ENCODE data around the gene GLYATL2. TPM values are rescaled to one million over a fixed set of nuclear protein-coding genes. Genes with fewer than 3 reads are reported as not detected.

GLYATL2 gene
- total RNA-seq, 1 experiment from 2014 or later, result not detected

DNA sequence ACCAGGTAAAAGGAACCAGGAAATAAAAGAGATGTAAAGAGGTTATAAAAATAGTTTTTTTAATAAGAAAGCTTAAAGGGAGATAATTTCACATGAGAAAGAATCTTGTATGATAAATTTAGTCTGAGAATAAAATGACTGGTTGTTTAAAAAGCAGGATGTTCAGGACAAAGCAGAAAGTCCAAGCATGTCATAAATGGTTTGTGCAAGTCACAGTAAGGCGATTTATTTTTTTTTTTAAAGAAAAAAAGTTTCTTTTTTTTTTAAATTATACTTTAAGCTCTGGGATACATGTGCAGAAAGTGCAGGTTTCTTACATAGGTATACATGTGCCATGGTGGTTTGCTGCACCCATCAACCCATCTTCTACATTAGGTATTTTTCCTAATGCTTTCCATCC, 30.8 kb downstream of the GLYATL2 start:
- no peaks in the 10 kb centered on the region for H4K20me1 ChIP-seq (ENCODE audit: insufficient read depth)
- peaks cover 4 to 5% of the 10 kb centered on the region in 2 experiments; a peak in 1 of 4 replicates for H3K9me3 ChIP-seq (ENCODE audit: control insufficient read depth in 1 of 2, insufficient read depth in 1 of 2, low read depth in 1 of 2, low read length in 2 of 2)
- CTCF ChIA-PET, result no interaction called here
- H3K9ac ChIP-seq (ENCODE audit: low read length), result no peak overlapping the region
- TF ChIP-seq ATF3 (IDR thresholded peaks at IDR 0.05) (no peak), JUND (IDR thresholded peaks at IDR 0.05) (no peak), EGR1 (IDR thresholded peaks at IDR 0.05; ENCODE audit: low read depth) (no peak), EZH2phosphoT487 (IDR thresholded peaks at IDR 0.05; ENCODE audit: borderline replicate concordance) (no peak), POLR2AphosphoS5 (IDR thresholded peaks at IDR 0.05; ENCODE audit: low read depth, low read length) (no peak), CEBPB (IDR thresholded peaks at IDR 0.05; ENCODE audit: low read depth) (no peak)
- TF ChIP-seq, protein P1, sequence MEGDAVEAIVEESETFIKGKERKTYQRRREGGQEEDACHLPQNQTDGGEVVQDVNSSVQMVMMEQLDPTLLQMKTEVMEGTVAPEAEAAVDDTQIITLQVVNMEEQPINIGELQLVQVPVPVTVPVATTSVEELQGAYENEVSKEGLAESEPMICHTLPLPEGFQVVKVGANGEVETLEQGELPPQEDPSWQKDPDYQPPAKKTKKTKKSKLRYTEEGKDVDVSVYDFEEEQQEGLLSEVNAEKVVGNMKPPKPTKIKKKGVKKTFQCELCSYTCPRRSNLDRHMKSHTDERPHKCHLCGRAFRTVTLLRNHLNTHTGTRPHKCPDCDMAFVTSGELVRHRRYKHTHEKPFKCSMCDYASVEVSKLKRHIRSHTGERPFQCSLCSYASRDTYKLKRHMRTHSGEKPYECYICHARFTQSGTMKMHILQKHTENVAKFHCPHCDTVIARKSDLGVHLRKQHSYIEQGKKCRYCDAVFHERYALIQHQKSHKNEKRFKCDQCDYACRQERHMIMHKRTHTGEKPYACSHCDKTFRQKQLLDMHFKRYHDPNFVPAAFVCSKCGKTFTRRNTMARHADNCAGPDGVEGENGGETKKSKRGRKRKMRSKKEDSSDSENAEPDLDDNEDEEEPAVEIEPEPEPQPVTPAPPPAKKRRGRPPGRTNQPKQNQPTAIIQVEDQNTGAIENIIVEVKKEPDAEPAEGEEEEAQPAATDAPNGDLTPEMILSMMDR (IDR thresholded peaks at IDR 0.05 in 2 of 3, conservative IDR thresholded peaks at IDR 0.05 in 1 of 3; ENCODE audit: borderline replicate concordance in 1 of 3, insufficient read depth in 1 of 3, low read depth in 2 of 3, low read length in 2 of 3), result no peak
- H2AFZ ChIP-seq (ENCODE audit: low read depth, low read length, poor library complexity, severe bottlenecking), result no peak overlapping the region
- no peaks in the 10 kb centered on the region for H3K36me3 ChIP-seq (ENCODE audit: control insufficient read depth in 1 of 2, insufficient read depth in 2 of 2, low read length in 2 of 2)
- BruUV-seq (replicated peaks), result no TSS peak
- no peak overlapping the region for H3K4me2 ChIP-seq (ENCODE audit: low read length)
- H3K9me2 ChIP-seq (ENCODE audit: insufficient read depth), result no peaks in the 10 kb centered on the region
- H3K27me3 ChIP-seq (ENCODE audit: insufficient read depth, low read length), result no peaks in the 10 kb centered on the region
- H3K4me3 ChIP-seq (replicated peaks in 1 of 2; ENCODE audit: low read depth in 1 of 2, low read length in 2 of 2), result no peak overlapping the region
- DNase-seq (ENCODE audit: low read depth, low spot score) (peak; percentile 15), ATAC-seq (no peak)
- H3K4me1 ChIP-seq (ENCODE audit: control insufficient read depth in 1 of 2, insufficient read depth in 2 of 2, low read length in 2 of 2), result no peaks in the 10 kb centered on the region
- intact Hi-C loops (cut with micrococcal nuclease), result no loop called here
- no peaks in the 10 kb centered on the region for H3K79me2 ChIP-seq (ENCODE audit: insufficient read depth, low read length)
- POLR2A ChIA-PET, result no interaction called here
- RAD21 ChIA-PET (ENCODE audit: low non-redundant PET in 1 of 2, low total read pairs in 2 of 2, uncharacterized antibody in 2 of 2, unreplicated experiment in 2 of 2), result no interaction called here
- H3K27ac ChIP-seq (ENCODE audit: low read depth, low read length), result no peak overlapping the region

GRCh38 chr11:58811499-58811898, 33.0 kb downstream of the GLYATL2 start:
- Histone ChIP-seq H3K36me3 (ENCODE audit: control insufficient read depth in 1 of 2, insufficient read depth in 2 of 2, low read length in 2 of 2) (no peaks in the 10 kb centered on the region), H3K4me2 (ENCODE audit: low read length) (no peak overlapping the region), H2AFZ (ENCODE audit: low read depth, low read length, poor library complexity, severe bottlenecking) (no peak overlapping the region), H3K27me3 (ENCODE audit: insufficient read depth, low read length) (no peaks in the 10 kb centered on the region), H3K9me3 (ENCODE audit: control insufficient read depth in 1 of 2, insufficient read depth in 1 of 2, low read depth in 1 of 2, low read length in 2 of 2) (peaks cover 4 to 5% of the 10 kb centered on the region in 2 experiments; a peak in 1 of 4 replicates), H3K9ac (ENCODE audit: low read length) (no peak overlapping the region), H3K4me1 (ENCODE audit: control insufficient read depth in 1 of 2, insufficient read depth in 2 of 2, low read length in 2 of 2) (no peaks in the 10 kb centered on the region), H3K27ac (ENCODE audit: low read depth, low read length) (no peak overlapping the region), H3K79me2 (ENCODE audit: insufficient read depth, low read length) (no peaks in the 10 kb centered on the region), H3K9me2 (ENCODE audit: insufficient read depth) (no peaks in the 10 kb centered on the region), H3K4me3 (replicated peaks in 1 of 2; ENCODE audit: low read depth in 1 of 2, low read length in 2 of 2) (no peak overlapping the region), H4K20me1 (ENCODE audit: insufficient read depth) (no peaks in the 10 kb centered on the region)
- ATAC-seq (no peak), DNase-seq (ENCODE audit: low read depth, low spot score) (no peak)
- ChIA-PET CTCF (no interaction called here), RAD21 (ENCODE audit: low non-redundant PET in 1 of 2, low total read pairs in 2 of 2, uncharacterized antibody in 2 of 2, unreplicated experiment in 2 of 2) (no interaction called here), POLR2A (no interaction called here)
- TF ChIP-seq ZNF274 (IDR thresholded peaks at IDR 0.05; ENCODE audit: low read depth, low read length), result no peak
- BruUV-seq (replicated peaks), result no TSS peak
- intact Hi-C loops (cut with micrococcal nuclease), result no loop called here
